Pancreas (tissue), 10 donors: ENCODE results near the gene TRMT10C. TPM values are rescaled to one million over a fixed set of nuclear protein-coding genes. Genes with fewer than 3 reads are reported as not detected.
A peak's percentile ranks its signal among the peaks of the same experiment; 100 is the strongest.
"Not testable (repeated sequence)": the region's sequence is repeated elsewhere in the genome, so short reads cannot be mapped to it uniquely, and the experiment has no call there.

Experiments
- ATAC-seq, 4 donors: fragments of 200-7000 bp; cut with Tn5 transposase; one replicate each; pipeline versions ENCODE4 v1.8.0 to v1.9.1; 2020; ENCODE audit warnings: mild to moderate bottlenecking in 4 of 4, moderate library complexity in 4 of 4
- DNase-seq, 6 donors: peaks; one replicate each; pipeline ENCODE4 v3.0.0-alpha.2; 2020
- FAIRE-seq: peaks from 2 replicates; lab custom pipeline; 2012; peaks lifted over from hg19 to GRCh38; lab: Jason Lieb, UNC
- H3K27ac ChIP-seq, 4 donors: fragments of 200-600 bp; sonication (generic); 1 replicate in 3 of 4; 2 replicates in 1 of 4; pipeline versions ENCODE4 v1.5.0 to v1.8.0; 2020
- H3K27me3 ChIP-seq, 4 donors: fragments of 200-600 bp; one replicate each; pipeline ENCODE4 v1.8.0; 2021
- H3K36me3 ChIP-seq, 3 donors: fragments of 200-600 bp; sonication (generic) in 1 of 3; one replicate each; pipeline versions ENCODE4 v1.5.0 to v1.8.0; 2020 to 2021
- H3K4me1 ChIP-seq, 3 donors: fragments of 200-600 bp; one replicate each; pipeline ENCODE4 v1.8.0; 2021
- H3K4me3 ChIP-seq, 4 donors: fragments of 200-600 bp; sonication (generic) in 2 of 4; one replicate each; pipeline versions ENCODE4 v1.5.0 to v1.8.0; 2020 to 2021
- H3K9me3 ChIP-seq, 4 donors: fragments of 200-600 bp; one replicate each; pipeline ENCODE4 v1.8.0; 2021
- CTCF ChIP-seq, 4 donors: fragments of 200-600 bp; sonication (generic) in 3 of 4; IDR thresholded peaks; one replicate each; pipeline versions ENCODE4 v1.5.0 to v1.8.0; 2021; ENCODE audit warnings: antibody characterized with exemption in 4 of 4
- WGBS, 2 donors: extraction: QIAGEN DNeasy Blood & Tissue Kit; methylation state at CpG; one replicate each; pipeline ENCODE4 v1.1.7; 2013; 5-methylcytosine and 5-hydroxymethylcytosine counted together
- intact Hi-C, 3 donors: fragments of 100-400 bp; cut with DNase I; formaldehyde crosslinking; loops; one replicate each; pipeline versions ENCODE4 v1.11.1 to v1.14.2; 2022
- polyA plus RNA-seq, 2 donors: library from polyadenylated mRNA; stranded (reverse); fragments of 200-250 nt; gene quantifications; one replicate each; pipeline ENCODE4 v1.2.3, GENCODE V29; 2013
- total RNA-seq, 6 donors: library from RNA; stranded (reverse); fragmentation: NEBNext Ultra II Directional in 4 of 6; extraction: Animal tissue kit (Norgen Biotek cat#: 25700) in 4 of 6; gene quantifications; one replicate each; pipeline versions ENCODE4 v1.2.1 to v1.2.4, GENCODE V29; 2021 to 2023
- donor health status: healthy with polysubstance abuse.
- donor health status: DM: no; HTN: no; CAD: no; lungs with moderate emphysema.
- donor health status: DM: no; HTN: no; CAD: no.
- donor health status: control.
- donor health status: control.
- donor health status: Bipolar disorder and iron deficiency.
- donor health status: DM: yes; HTN: yes; CAD: no.
- donor health status: DM: no; HTN: no; CAD: no.
- donor health status: DM: no; HTN: no; CAD: no.
- donor health status: DM: yes; HTN: yes; CAD: no.

The TRMT10C gene
- total and polyA plus RNA-seq, 8 donors, result 3.7 to 8.4 (median 6.8) TPM

DNA sequence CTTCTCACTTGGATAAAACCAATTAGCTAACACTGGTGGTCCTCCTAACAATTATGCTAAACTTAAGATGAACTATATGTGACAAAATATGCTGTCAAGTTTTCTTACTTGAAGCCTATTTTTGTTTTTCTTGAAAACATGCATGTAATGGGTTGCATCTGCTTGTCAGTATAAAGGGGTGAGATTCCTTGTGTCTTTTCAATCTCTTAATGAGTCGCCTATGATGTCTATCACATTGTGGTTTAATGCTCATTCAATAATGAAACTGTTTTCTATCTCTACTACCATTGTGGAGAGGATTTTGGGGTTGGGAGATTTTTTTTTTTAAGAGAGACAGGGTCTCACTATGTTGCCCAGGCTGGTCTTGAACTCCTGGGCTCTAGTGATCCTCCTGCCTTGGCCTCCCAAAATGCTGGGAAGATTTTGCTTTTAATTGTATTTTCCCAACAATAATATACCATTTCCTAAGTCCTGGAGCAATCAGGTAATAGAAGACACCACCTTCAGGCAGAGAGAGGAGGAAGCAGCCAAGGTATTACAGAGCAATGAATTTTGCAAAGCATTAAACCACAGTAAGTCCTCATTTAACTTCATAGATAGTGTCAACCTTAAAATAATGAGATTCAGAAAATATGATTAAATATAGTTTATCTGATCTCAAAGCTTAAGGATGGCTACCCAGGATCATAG lies 17.4 kb upstream of the TRMT10C start:
- 28 to 51% methylated on average over 1 of the region's 1 CpG for WGBS, 2 donors
- no peak for TF ChIP-seq CTCF (IDR thresholded peaks at IDR 0.05)
- H3K36me3 ChIP-seq, result no peaks in the 10 kb centered on the region
- no peaks in the 10 kb centered on the region for H3K27me3 ChIP-seq
- no peak overlapping the region for H3K4me3 ChIP-seq
- ATAC-seq (no peak), FAIRE-seq (no peak), DNase-seq (no peak)
- H3K4me1 ChIP-seq, result no peaks in the 10 kb centered on the region
- H3K27ac ChIP-seq, result no peak overlapping the region
- no peaks in the 10 kb centered on the region for H3K9me3 ChIP-seq
- intact Hi-C loops, result no loop called here

GRCh38 chr3:101548527-101549105 lies 13.1 kb upstream of the TRMT10C start:
- intact Hi-C loops, result no loop called here
- no peak for FAIRE-seq

GRCh38 chr3:101549473-101549872 lies 12.2 kb upstream of the TRMT10C start:
- no peaks in the 10 kb centered on the region for H3K27me3 ChIP-seq
- DNase-seq (no peak), ATAC-seq (no peak), FAIRE-seq (no peak)
- no peak for TF ChIP-seq CTCF (IDR thresholded peaks at IDR 0.05)
- no peaks in the 10 kb centered on the region for H3K4me1 ChIP-seq
- H3K9me3 ChIP-seq, result no peaks in the 10 kb centered on the region
- no peak overlapping the region for H3K4me3 ChIP-seq
- intact Hi-C loops, result no loop called here
- no peaks in the 10 kb centered on the region for H3K36me3 ChIP-seq
- 33 to 67% methylated on average over 1 of the region's 1 CpG for WGBS, 2 donors
- H3K27ac ChIP-seq, result no peak overlapping the region

More at GRCh38 chr3:101548527-101549105, 13.1 kb upstream of the TRMT10C start:
- ATAC-seq (no peak), DNase-seq (no peak)
- Histone ChIP-seq H3K4me1 (no peaks in the 10 kb centered on the region), H3K27ac (no peak overlapping the region), H3K4me3 (no peak overlapping the region), H3K9me3 (no peaks in the 10 kb centered on the region), H3K36me3 (no peaks in the 10 kb centered on the region), H3K27me3 (no peaks in the 10 kb centered on the region)
- WGBS, 2 donors, result 38 to 39% methylated on average over 2 of the region's 2 CpGs
- no peak for TF ChIP-seq CTCF (IDR thresholded peaks at IDR 0.05)

- H3K4me3 ChIP-seq, H3K4me1 ChIP-seq, FAIRE-seq, H3K27me3 ChIP-seq, H3K27ac ChIP-seq, intact Hi-C loops, H3K36me3 ChIP-seq, H3K9me3 ChIP-seq, ATAC-seq: not testable (repeated sequence)
- peak in 1 of 6 donors; percentile 63 for DNase-seq
- 93 to 98% methylated on average over 28 to 50 of the region's 50 CpGs for WGBS, 2 donors
These were observed 10.1 kb upstream of the TRMT10C start for GRCh38 chr3:101551359-101552081.

DNA sequence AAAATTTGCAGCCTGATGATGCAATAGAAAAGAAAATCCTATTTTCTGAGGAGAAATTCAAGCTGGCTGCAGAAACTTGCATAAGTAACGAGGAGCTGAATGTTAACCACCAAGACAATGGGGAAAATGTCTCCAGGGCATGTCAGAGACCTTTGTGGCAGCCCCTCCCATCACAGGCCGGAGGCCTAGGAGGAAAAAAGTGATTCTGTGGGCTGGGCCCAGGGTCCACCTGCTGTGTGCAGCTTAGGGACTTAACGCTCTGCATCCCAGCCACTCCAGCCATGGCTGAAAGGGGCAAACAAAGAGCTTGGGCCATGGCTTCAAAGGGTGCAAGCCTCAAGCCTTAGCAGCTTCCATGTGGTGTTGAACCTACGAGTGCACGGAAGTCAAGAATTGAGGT lies 8.3 kb upstream of the TRMT10C start:
- 69 to 74% methylated on average over 5 of the region's 5 CpGs for WGBS, 2 donors
- H3K27ac ChIP-seq, intact Hi-C loops, H3K9me3 ChIP-seq, H3K4me3 ChIP-seq, H3K27me3 ChIP-seq, DNase-seq, ATAC-seq, H3K36me3 ChIP-seq, H3K4me1 ChIP-seq, FAIRE-seq: not testable (repeated sequence)
